Measurements from ENCODE around the gene HOMER3. TPM values are rescaled to one million over a fixed set of nuclear protein-coding genes. Genes with fewer than 3 reads are reported as not detected.

Gene HOMER3
- total RNA-seq, 4 donors from 2014 or later = 16.6 to 47.8 (median 40.6) TPM

DNA sequence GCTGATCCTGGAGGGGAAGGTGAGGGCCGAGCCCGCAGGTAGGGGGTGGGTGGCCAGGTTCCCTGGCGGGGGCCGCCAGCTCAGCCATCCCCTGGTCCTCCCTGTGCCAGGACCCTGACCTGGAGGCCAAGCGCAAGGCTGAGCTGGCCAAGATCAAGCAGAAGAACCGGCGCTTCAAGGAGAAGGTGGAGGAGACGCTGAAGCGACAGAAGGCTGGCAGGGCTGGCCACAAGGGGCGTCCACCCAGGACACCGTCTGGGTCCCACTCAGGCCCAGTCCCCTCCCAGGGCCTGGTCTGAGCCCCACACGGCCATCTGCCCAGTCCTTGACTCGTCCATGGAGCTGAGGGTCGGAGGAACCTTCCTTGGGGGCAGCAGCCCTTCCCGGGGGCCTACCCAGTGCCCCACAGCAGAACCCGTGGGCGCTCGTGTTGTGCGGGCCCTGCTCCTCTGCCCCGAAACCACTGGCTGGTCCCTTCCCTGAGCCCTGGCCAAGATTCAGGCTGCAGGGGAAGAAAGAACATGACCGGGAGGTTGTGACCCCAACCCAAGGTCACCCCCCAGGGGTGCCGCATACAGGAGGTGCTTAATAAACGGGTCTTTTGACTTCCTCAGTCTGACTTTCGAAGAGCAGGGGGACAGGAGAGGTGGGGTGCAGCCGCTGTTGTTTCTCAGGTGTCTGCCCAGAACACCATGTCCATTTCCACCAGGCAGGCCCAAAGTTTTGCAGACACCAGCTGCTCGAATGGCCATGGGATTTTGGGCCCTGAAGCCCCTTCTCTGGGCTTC, 12.8 kb downstream of the HOMER3 start:
- TF ChIP-seq, protein P1, sequence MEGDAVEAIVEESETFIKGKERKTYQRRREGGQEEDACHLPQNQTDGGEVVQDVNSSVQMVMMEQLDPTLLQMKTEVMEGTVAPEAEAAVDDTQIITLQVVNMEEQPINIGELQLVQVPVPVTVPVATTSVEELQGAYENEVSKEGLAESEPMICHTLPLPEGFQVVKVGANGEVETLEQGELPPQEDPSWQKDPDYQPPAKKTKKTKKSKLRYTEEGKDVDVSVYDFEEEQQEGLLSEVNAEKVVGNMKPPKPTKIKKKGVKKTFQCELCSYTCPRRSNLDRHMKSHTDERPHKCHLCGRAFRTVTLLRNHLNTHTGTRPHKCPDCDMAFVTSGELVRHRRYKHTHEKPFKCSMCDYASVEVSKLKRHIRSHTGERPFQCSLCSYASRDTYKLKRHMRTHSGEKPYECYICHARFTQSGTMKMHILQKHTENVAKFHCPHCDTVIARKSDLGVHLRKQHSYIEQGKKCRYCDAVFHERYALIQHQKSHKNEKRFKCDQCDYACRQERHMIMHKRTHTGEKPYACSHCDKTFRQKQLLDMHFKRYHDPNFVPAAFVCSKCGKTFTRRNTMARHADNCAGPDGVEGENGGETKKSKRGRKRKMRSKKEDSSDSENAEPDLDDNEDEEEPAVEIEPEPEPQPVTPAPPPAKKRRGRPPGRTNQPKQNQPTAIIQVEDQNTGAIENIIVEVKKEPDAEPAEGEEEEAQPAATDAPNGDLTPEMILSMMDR (IDR thresholded peaks at IDR 0.05) = no peak
- ATAC-seq (ENCODE audit: low FRiP score) (no peak), DNase-seq (ENCODE audit: low spot score) (no peak)

DNA sequence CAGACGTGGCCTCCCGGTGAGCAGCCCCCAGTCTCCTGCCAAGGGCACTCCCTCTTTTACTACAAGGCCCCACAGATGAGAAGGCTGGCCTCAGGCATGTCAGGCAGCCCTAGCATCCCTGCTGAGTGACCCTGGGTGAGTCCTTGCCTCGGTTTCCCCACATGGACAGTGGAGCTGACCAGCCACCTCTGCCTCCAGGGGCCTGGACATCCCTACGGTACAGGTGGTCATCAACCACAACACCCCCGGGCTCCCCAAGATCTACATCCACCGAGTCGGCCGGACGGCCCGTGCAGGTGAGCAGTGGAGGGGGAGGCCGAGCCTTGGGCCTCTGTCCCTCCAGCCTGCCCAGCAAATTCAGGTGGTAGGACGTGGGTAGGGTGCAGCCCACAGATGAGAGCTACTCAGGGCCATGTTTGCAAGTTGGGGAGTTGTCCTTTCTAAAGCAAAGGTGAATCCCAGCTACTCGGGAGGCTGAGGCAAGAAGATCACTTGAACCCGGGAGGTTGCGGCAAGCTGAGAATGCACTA, 16.3 kb downstream of the HOMER3 start:
- TF ChIP-seq, protein P1 (IDR thresholded peaks at IDR 0.05) = no peak
- no peak for DNase-seq (ENCODE audit: low spot score)
- no peak for ATAC-seq (ENCODE audit: low FRiP score)

DNA sequence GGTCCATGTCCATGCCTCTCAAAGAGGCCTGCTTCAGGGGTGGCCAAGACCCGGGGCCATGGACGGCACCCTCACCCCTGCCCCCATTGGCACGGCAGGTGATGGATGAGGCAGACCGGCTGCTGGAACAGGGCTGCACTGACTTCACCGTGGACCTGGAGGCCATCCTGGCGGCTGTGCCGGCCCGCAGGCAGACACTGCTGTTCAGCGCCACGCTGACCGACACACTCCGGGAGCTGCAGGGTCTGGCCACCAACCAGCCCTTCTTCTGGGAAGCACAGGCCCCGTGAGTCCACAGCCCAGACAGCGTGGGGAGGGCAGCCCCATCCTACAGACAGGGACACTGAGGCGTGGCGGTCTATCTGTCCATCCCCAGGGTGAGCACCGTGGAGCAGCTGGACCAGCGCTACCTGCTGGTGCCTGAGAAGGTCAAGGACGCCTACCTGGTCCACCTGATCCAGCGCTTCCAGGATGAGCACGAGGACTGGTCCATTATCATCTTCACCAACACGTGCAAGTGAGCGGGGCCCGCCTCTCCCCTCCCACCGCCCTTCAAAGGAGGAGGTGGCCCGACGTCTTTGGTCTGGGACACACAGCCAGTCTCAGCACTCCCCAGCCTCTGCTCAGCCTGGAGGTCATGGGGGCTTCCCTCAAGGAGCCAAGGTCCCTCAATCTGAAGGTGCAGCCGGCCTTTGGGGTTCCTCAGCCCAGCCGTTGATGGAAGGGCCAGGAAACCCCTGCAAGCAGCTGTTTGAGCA, 18.6 kb downstream of the HOMER3 start:
- TF ChIP-seq, protein P1 (IDR thresholded peaks at IDR 0.05) = no peak
- DNase-seq (ENCODE audit: low spot score) (no peak), ATAC-seq (ENCODE audit: low FRiP score) (no peak)

DNA sequence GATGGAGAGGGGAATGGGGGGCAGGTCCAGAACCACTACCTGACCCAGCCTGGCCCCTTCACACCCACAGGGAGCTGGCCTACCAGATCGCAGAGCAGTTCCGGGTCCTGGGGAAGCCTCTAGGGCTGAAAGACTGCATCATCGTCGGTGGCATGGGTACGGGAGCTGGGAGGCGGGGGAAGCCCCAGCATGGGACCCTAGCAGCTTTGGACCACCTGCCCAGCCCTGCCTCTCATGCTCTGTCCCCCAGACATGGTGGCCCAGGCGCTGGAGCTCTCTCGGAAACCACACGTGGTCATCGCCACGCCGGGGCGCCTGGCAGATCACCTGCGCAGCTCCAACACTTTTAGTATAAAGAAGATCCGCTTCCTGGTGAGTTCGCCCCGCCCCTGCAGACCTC, 19.4 kb downstream of the HOMER3 start:
- DNase-seq (ENCODE audit: low spot score) (no peak), ATAC-seq (ENCODE audit: low FRiP score) (no peak)
- TF ChIP-seq, protein P1 (IDR thresholded peaks at IDR 0.05) = no peak

DNA sequence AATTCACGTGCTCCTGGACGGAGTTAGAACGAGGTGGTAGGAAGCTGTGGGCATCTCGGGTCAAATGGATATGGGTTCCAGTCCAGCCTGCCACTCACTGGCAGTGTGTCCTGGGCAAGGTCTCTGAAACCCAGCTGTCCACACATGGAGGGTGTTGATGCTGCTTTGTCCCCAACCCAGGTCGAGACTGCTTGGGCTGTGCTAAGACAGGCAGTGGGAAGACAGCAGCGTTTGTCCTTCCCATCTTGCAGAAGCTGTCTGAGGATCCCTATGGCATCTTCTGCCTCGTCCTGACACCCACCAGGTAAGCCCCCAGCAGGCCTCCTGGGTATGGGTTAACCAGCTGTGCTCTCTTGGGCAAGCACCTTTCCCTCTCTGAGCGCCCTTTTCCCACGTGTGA, 20.6 kb downstream of the HOMER3 start:
- no peak for ATAC-seq (ENCODE audit: low FRiP score)

DNA sequence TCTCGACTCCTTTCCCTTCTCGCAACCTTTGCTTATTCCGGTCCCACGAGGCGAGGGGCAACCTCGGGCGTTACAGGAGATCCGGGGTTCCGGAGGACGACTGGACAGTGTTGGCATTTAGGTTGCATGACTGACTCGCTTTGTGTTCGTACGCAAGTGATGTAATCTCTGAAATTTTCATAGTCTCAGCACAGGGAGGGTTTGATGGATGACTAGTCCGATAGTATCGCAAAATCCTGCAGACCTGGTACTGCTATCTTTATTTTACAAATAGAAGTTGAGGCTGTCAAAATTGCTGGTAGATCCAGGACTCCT, 21.2 kb downstream of the HOMER3 start:
- no peak for ATAC-seq (ENCODE audit: low FRiP score)
- TF ChIP-seq, protein P1 (IDR thresholded peaks at IDR 0.05) = no peak
- no peak for DNase-seq (ENCODE audit: low spot score)

More for the DNA sequence above, 20.6 kb downstream of the HOMER3 start:
- no peak for DNase-seq (ENCODE audit: low spot score)
- TF ChIP-seq, protein P1 (IDR thresholded peaks at IDR 0.05) = no peak
